Stimulated activated CD8-positive, alpha-beta memory T cell treated with anti-CD3 and anti-CD28 coated beads, Interleukin-2, amount 100 ng/mL, for 48 hours (primary cell): ENCODE measurements around the gene CDCA3.

Experiments
- DNase-seq, 2 donors: peaks; one replicate each; pipeline ENCODE4 v3.0.0-alpha.2; 2020; ENCODE audit warnings: low read depth in 2 of 2

CDCA3 gene

DNA sequence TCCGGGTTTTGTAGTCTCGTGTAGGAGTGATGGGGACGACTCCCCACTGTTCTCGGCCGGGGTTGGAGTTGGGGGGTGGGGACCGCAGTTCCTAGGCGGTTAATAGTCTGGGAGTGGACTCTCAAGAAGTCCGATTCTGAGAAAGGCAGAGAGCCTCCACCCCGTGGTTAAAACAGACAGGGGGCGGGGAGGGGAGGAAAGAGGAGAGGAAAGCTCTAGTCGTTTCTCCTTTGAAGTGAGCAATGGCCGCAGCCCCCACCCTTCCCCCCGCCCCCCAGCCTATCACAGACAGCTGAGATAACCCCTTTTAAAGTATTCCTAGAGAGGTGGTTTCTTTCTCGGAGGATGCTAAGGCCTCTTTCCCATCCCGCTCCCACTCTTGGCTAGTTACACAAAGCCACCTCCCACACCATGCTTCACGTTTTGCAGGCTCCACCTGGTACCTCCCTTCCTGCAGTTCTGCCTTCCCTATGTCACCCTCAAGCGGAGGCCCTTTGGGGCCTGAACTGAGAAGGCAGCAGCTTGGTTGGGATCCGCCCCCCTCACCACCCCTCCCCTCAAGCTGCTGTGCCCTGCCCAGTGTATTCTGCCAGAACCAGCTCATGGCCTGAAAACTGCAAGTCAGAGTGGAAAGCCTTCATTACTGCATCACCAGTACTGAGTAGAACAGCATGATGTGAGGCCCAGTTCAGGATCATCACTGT lies 1.7 kb upstream of the CDCA3 start:
- DNase-seq = peak; percentile 42 to 65

DNA sequence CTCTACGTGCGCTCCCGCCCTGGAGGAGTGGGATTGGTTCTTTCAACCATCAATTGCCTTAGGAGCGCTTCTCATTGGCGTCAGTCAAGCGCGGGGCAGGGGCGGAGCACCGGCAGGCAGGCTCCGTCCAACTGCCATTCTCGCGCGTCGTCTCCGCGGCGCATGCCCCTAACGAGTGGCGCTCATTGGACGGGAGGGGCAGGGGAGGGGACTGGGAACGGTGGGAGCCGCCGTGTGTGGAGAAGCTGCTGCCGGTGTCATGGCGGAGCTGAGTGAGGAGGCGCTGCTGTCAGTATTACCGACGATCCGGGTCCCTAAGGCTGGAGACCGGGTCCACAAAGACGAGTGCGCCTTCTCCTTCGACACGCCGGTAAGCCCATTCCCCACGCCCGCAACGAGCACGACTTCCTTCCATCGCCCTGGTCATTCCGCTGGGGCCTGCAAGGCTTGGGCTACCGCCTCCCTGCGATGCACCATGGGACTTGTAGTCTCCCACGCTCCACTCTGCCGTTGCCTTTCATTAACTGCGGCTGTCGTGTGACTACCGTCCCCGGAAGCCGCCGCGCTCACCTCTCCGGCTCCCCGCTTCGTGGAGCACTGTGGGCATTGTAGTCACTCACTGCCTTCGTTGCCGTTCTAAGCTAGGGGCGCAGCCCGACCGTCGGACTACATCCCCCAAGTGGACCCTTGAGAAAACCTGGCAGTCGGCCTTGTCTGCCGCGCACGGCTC lies 1.0 kb upstream of the CDCA3 start, which contains the start of gene USP5:
USP5 (plus strand) TSS at position 230 of the 730 bp plus-strand sequence; CDS start at position 260, 30 bp downstream.
- peak; percentile 96 to 97 for DNase-seq

GRCh38 chr12:6850796-6851152 lies 312 bp downstream of the CDCA3 start:
- no peak for DNase-seq

GRCh38 chr12:6849976-6850560 lies 1.0 kb downstream of the CDCA3 start:
- DNase-seq = no peak

- DNase-seq = no peak
Measured at GRCh38 chr12:6849427-6849826, 1.7 kb downstream of the CDCA3 start.

DNA sequence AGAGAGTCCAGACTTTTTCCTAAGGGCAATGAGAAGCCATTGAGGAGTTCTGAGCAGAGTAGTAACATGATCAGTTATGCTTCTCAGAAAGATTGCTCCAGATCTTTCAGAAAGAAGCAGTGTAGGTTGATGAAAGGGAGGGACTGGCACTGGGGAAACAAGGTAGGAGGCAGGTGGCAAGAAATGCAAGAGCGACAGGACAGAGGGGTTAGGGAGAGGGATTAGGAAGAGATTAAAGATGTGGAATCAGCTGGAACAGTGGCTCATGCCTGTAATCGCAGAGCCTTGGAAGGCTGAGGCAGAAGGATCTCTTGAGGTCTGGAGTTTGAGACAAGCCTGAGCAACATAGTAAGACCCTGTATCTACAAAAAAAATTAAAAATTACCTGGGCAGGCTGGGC lies 3.4 kb downstream of the CDCA3 start:
- DNase-seq = no peak

DNA sequence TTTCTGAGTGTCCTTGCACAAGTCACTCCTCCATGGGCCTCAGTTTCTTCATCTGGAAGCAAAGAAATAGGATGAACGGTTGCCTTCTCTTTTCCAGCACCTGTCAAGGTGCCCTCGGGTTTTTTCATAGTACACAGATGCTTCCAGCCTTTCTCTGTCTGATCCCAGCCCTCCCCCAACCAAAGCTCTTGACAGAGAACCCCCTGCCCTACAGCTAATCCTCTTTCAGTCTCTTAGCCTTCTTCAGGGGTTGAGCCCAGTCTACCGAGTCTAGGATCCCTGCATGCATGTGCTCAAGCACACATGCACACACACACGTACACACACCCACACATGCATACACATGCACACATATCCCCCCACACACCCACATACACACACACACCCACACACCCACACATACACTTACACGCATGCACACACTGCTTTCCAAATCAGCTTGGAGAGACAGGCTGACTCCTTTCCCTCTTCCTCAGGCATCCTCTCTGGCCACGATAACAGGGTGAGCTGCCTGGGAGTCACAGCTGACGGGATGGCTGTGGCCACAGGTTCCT lies 4.7 kb downstream of the CDCA3 start:
- no peak for DNase-seq

DNA sequence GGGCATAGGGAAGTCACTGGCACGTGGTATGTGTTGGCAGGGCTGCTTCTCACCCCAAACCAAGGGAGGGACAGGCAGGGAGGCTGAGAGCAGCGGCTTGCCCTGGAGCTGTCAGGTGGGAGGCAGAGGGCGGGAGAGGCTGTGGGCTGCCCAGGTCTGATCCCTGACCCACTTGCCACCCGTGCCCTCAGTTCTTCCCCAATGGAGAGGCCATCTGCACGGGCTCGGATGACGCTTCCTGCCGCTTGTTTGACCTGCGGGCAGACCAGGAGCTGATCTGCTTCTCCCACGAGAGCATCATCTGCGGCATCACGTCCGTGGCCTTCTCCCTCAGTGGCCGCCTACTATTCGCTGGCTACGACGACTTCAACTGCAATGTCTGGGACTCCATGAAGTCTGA lies 5.7 kb downstream of the CDCA3 start:
- no peak for DNase-seq

GRCh38 chr12:6843118-6843902 lies 7.8 kb downstream of the CDCA3 start:
- DNase-seq = no peak

DNA sequence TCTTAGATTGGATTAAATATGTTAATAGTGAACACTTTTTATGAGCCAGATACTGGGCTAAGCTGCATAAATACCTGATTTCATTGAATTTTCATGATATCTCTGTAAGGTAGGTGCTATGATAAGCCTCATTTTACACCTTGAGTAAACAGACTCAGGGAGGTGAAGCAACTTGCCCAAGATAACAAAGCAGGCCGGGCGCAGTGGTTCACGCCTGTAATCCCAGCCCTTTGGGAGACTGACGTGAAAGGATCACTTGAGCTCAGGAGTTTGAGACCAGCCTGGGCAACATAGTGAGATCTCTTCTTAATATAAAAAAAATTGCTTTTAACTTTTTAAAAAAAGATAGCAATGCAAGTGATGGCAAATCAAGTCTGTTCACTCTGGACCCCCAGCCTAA lies 9.0 kb downstream of the CDCA3 start:
- no peak for DNase-seq

- no peak for DNase-seq
Measured at GRCh38 chr12:6840761-6841515, 10.1 kb downstream of the CDCA3 start, which contains the start of gene GNB3. TSS of gene GNB3 (plus strand) at chr12:6840925. CDS start at chr12:6841288, 363 bp downstream.

GRCh38 chr12:6840330-6840729 lies 10.8 kb downstream of the CDCA3 start:
- no peak for DNase-seq

GRCh38 chr12:6839482-6840201 lies 11.4 kb downstream of the CDCA3 start:
- no peak for DNase-seq

- DNase-seq = no peak
Measured at GRCh38 chr12:6838854-6839253, 12.2 kb downstream of the CDCA3 start.

- DNase-seq = no peak
Measured at GRCh38 chr12:6837370-6838060, 13.6 kb downstream of the CDCA3 start.

- no peak for DNase-seq
Measured at GRCh38 chr12:6836851-6837250, 14.2 kb downstream of the CDCA3 start.

GRCh38 chr12:6834873-6835272 lies 16.2 kb downstream of the CDCA3 start:
- DNase-seq = no peak

- no peak for DNase-seq
Measured at GRCh38 chr12:6834254-6834653, 16.8 kb downstream of the CDCA3 start.

- DNase-seq = no peak
Measured at GRCh38 chr12:6833189-6833890, 17.7 kb downstream of the CDCA3 start.
